Activated CD4-positive, alpha-beta T cell treated with anti-CD3 and anti-CD28 coated beads, Interleukin-2, amount 50 U/mL, for 48 hours (primary cell): ENCODE data around the gene SLC35E2B.
"Not testable (repeated sequence)": the region's sequence is repeated elsewhere in the genome, so short reads cannot be mapped to it uniquely, and the experiment has no call there.

Experiments used
- DNase-seq, 2 experiments: peaks; one replicate each; pipeline ENCODE4 v3.0.0-alpha.2; 2020

SLC35E2B gene

DNA sequence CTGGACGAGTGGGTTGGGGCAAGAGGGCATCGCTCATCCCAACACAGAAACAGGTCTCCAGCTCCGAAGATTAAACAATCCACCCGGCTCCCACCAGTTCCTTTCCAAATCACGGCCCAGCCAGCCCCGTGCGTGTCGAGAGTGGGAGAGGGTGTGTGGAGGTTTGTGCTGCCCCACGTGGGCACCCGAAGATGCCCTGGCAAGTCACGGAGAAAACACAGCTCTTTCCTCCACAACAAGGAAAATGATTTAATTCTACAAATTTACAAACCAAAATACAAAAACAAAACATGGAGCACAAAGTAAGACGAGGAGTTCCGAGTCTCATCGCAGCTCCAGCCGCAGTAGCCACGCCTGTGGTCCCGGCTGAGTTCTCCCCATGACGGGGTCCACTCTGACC, 9.9 kb upstream of the SLC35E2B start:
- not testable (repeated sequence) for DNase-seq

DNA sequence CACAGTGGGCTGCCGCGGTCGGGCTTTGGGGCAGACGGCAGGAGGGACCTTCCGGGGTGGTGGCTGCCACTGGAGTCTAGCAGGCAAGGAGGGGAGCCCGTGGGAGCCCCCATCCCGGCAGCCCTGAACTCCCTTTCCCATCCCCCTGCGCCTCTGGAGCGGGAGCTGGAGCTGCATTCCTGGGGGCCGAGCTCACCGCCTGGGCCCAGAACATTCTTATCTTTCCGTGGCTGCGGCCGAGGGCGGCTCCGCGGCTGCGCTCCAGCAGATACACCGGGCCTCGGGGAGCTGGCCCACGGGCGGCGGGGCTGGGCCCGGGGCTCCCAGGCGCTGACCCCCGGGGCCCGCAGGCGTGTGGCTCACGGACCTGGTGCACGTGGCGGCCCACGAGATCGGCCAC, 8.0 kb upstream of the SLC35E2B start:
- DNase-seq = not testable (repeated sequence)

- not testable (repeated sequence) for DNase-seq
Observed at GRCh38 chr1:1700067-1700466, 7.5 kb upstream of the SLC35E2B start.

GRCh38 chr1:1699061-1699460, 6.5 kb upstream of the SLC35E2B start:
- DNase-seq = not testable (repeated sequence)

GRCh38 chr1:1697358-1698183, 5.0 kb upstream of the SLC35E2B start:
- peak in 1 of 2 experiments; percentile 3 for DNase-seq

- not testable (repeated sequence) for DNase-seq
Observed at GRCh38 chr1:1696431-1697357, 4.1 kb upstream of the SLC35E2B start.

DNA sequence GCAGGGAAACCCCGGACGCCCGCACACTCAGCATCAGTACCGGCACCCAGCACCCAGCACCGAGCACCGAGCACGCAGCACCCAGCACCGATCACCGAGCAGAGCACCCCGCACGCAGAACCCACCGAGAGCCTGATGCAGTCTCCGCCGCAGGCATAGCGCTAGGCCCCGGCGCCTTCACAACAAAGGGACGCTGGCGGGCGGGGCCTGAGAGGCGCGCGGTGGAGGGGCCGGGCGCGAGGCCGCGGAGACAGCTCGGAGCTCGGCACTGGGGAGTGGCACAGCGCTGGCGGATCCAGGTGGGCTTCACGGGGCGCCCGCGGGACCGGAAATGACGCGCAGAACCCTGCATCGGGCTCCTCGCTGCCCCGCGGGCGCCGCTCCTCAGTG, 276 bp downstream of the SLC35E2B start:
- peak; percentile 43 to 44 for DNase-seq

DNA sequence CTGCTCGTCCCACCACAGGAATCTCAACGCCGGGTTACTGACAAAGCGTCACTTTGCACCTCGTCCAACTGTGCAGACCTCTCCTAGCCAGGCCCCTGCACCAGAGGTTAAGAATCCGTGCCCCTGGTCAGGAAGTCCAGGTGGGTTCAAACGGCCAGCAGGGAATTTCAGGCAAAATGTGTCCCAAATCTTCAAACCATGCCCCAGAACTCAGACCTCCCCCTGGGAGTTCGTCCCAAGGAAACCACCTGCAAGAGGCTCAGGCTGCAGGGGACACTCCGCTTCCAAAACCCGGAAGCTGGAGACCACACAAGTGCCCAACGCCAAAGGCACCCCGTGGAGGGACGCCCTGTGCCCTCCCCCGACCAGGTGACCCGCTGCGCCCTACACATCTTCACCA, 1.2 kb downstream of the SLC35E2B start:
- DNase-seq = not testable (repeated sequence)

GRCh38 chr1:1689526-1689925, 3.1 kb downstream of the SLC35E2B start:
- not testable (repeated sequence) for DNase-seq

GRCh38 chr1:1687846-1688245, 4.7 kb downstream of the SLC35E2B start:
- DNase-seq = no peak

GRCh38 chr1:1684031-1684681, 8.4 kb downstream of the SLC35E2B start:
- no peak for DNase-seq

DNA sequence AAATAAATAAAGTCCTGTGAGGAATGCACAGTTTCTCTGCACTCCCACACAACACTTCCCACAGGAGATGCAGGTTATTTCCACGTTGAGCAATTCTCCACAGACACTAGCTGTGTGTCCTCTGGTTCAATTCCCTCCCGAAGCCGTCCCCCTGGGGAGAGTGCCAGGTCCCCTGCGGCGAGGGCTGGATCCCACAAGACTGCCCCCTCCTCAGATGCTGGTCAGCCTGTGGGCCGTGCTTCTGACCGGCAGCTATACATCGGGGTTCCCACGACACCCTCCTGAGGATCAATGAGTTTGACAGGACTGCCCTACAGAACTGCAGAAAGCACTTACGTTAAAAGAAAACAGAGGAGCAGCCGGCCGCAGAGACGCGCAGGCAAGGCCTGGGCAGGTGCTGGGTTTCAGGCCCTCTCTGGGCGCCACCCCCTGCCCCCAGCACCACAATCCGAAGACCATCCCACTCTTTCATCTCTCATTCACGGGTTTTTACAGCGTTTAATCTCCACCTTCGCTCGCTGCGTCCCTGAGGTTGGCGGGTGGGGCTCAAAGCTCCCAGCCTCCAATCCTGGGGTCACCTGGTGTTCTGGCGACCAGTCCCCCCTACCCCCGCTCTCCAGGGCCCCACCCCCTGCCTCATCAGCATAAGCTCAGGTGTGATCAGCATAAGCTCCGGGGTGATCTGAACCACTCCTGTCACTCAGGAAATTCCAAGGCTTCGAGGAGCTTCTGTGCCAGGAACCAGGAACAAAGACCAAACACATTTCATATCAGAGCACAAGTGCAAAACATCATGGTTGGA, 9.3 kb downstream of the SLC35E2B start:
- DNase-seq = no peak

DNA sequence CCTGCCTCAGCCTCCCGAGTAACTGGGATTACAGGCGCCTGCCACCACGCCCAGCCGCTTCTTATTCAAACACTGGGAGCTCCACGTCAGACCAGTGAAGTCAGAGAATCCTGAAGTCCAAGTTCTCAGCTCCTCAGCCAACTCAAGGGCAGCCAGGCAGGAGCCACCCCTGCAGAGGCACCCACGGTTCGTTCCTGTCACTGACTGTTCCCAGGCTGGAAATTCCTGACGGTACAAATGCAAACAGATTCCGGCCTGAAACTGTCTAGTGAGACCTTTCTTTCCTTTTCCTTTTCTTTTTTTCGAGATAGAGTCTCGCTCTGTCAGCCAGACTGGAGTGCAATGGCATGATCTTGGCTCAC, 11.7 kb downstream of the SLC35E2B start:
- no peak for DNase-seq

- no peak for DNase-seq
Observed at GRCh38 chr1:1680031-1680911, 12.3 kb downstream of the SLC35E2B start.

GRCh38 chr1:1678581-1679380, 13.8 kb downstream of the SLC35E2B start:
- peak in 1 of 2 experiments; percentile 20 for DNase-seq

GRCh38 chr1:1677718-1678580, 14.6 kb downstream of the SLC35E2B start:
- DNase-seq = peak; percentile 62 to 65

- not testable (repeated sequence) for DNase-seq
Observed at GRCh38 chr1:1676087-1676486, 16.5 kb downstream of the SLC35E2B start.

GRCh38 chr1:1675218-1675617, 17.4 kb downstream of the SLC35E2B start:
- not testable (repeated sequence) for DNase-seq

DNA sequence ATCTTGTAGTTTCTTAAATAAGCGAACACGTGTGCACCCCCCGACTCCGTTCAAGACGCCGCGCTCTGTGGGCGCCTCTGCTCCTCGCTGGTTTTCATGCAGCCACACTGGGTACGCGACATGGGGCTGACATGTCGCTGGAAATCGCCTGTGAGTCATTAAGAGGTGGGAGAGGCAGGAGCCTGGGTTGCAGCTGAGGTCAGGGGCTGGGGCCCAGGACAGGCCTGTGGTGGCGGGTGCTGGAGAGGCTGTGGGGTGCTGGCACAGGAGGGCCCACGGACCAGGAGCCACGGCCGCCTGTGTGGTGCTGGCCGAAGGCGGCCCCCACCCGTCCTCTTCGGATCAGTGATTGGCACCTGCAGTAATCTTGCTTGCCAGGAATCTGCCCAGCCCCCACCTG, 17.8 kb downstream of the SLC35E2B start:
- DNase-seq = not testable (repeated sequence)
